ENCODE data around the gene BAIAP2.

The BAIAP2 gene

GRCh38 chr17:81082177-81083073, 47.5 kb downstream of the BAIAP2 start:
- no peak for ATAC-seq
- no peak for TF ChIP-seq ZC3H10 (CRISPR knock-in tag; IDR thresholded peaks at IDR 0.05)
- TF ChIP-seq PATZ1 (CRISPR knock-in tag; IDR thresholded peaks at IDR 0.05; ENCODE audit: borderline replicate concordance) = no peak
- no peak for TF ChIP-seq ESRRG (CRISPR knock-in tag; IDR thresholded peaks at IDR 0.05)
- TF ChIP-seq TSHZ2 (CRISPR knock-in tag; IDR thresholded peaks at IDR 0.05) = no peak
- no peak for TF ChIP-seq ZFP3 (CRISPR knock-in tag; IDR thresholded peaks at IDR 0.05)
- TF ChIP-seq ARNTL (CRISPR knock-in tag; IDR thresholded peaks at IDR 0.05; ENCODE audit: borderline replicate concordance, low read depth) = no peak
- TF ChIP-seq RARB (CRISPR knock-in tag; IDR thresholded peaks at IDR 0.05) = no peak
- TF ChIP-seq ZFP30 (CRISPR knock-in tag; IDR thresholded peaks at IDR 0.05) = no peak
- TF ChIP-seq CSRNP3 (CRISPR knock-in tag; IDR thresholded peaks at IDR 0.05) = no peak
- TF ChIP-seq ZNF565 (CRISPR knock-in tag; conservative IDR thresholded peaks at IDR 0.05; ENCODE audit: low read depth) = no peak
- TF ChIP-seq ZNF8 (CRISPR knock-in tag; IDR thresholded peaks at IDR 0.05) = no peak
- no peak for TF ChIP-seq BACH2 (CRISPR knock-in tag; IDR thresholded peaks at IDR 0.05; ENCODE audit: borderline replicate concordance)

- no peak for TF ChIP-seq PATZ1 (CRISPR knock-in tag; IDR thresholded peaks at IDR 0.05; ENCODE audit: borderline replicate concordance)
- no peak for TF ChIP-seq ZNF565 (CRISPR knock-in tag; conservative IDR thresholded peaks at IDR 0.05; ENCODE audit: low read depth)
- TF ChIP-seq RARB (CRISPR knock-in tag; IDR thresholded peaks at IDR 0.05) = no peak
- TF ChIP-seq ZNF70 (CRISPR knock-in tag; IDR thresholded peaks at IDR 0.05) = no peak
- TF ChIP-seq ESRRG (CRISPR knock-in tag; IDR thresholded peaks at IDR 0.05) = no peak
- TF ChIP-seq SNAI2 (CRISPR knock-in tag; IDR thresholded peaks at IDR 0.05) = no peak
- no peak for TF ChIP-seq CSRNP3 (CRISPR knock-in tag; IDR thresholded peaks at IDR 0.05)
- no peak for TF ChIP-seq ZFP3 (CRISPR knock-in tag; IDR thresholded peaks at IDR 0.05)
- no peak for ATAC-seq
Measured at GRCh38 chr17:81083125-81083765, 48.3 kb downstream of the BAIAP2 start.

GRCh38 chr17:81084680-81085419, 49.9 kb downstream of the BAIAP2 start:
- no peak for ATAC-seq
- TF ChIP-seq ISL1 (CRISPR knock-in tag; IDR thresholded peaks at IDR 0.05) (no peak), RARB (CRISPR knock-in tag; IDR thresholded peaks at IDR 0.05) (no peak)
